GM21619 (cell line): ENCODE data around the gene QTRT2.

Experiments
- ATAC-seq: cut with Tn5 transposase; IDR thresholded peaks from one replicate; pipeline ENCODE4 v1.9.1; 2021; ENCODE audit not compliant: unreplicated experiment

The QTRT2 gene

DNA sequence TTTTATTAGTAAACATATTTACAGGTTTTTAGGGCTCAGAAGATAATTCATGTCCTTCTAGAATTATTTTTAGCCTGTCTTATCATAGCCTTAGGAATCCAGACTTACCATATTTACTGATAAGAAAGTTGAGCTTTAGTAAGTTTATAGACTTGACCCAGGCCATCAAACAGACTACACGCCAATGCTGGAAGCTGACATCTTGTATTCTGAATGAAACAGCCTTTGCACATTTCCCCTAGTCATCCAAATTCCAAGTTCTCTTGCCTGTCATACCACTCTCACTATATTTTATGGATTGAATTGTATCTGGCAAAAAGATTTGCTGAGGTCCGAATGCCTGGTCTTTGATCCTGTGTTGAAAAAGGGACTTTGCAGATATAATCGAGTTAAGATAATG is 63.7 kb downstream of the QTRT2 start:
- no peak for ATAC-seq

- ATAC-seq = no peak
Measured at GRCh38 chr3:114122027-114122709, 65.6 kb downstream of the QTRT2 start.

DNA sequence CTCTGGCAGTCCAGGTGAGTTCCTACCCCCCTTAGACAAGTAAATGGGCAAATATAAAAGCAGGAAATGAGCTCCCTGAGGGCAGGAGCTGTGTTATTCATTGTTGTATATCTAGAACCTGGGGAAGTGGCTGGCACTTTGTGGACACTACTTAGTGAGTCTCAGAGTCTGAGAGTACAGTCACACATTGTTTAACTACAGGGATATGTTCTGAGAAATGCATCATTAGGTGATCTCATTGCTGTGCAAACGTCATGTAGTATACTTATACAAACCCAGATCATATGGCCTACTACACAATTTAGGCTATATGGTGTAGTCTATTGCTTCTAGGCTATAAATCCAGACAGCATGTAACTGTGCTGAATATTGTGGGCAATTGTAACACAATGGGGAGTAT is 69.9 kb downstream of the QTRT2 start:
- ATAC-seq = no peak

GRCh38 chr3:114127517-114127916 is 71.0 kb downstream of the QTRT2 start:
- no peak for ATAC-seq

DNA sequence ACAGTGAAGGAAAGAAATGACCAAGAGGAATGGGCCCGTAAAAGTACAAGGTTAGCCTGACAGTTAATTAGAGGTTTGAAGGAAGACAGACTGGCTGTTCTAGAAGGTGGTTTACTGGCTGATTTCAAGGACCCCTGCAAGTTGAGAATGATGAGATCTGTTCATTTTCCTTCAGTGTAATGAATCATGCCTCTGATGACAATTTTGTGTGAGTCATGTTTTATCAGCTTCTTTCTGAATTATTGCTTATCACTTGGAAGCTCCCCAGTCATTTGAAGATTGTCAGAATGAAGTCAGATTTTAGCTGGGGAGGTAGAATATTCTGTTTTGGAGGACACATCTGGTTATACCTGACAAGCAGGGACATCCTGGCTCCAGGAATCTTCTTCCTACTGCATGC is 71.7 kb downstream of the QTRT2 start:
- ATAC-seq = no peak

DNA sequence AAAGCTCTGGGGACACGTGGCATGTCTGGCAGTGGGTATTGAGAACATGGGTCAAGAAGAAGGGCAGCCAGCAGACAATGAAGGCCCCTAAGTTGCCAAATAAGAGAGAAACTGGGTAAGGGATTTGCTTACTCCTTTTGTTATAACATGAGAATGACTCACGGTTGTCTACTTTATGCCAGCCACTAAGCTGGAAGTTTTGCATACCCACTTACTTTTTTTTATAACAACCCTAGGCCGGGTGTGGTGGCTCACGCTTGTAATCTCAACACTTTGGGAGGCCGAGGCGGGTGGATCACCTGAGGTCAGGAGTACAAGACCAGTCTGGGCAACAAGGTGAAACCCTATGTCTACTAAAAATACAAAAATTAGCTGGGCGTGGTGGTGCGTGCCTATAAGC is 72.3 kb downstream of the QTRT2 start:
- ATAC-seq = no peak

GRCh38 chr3:114132500-114132899 is 76.0 kb downstream of the QTRT2 start:
- no peak for ATAC-seq

- ATAC-seq = no peak
Measured at GRCh38 chr3:114133947-114134346, 77.4 kb downstream of the QTRT2 start.
